Spleen (tissue), 11 donors: ENCODE data around the gene UBE2I. TPM values are rescaled to one million over a fixed set of nuclear protein-coding genes. Genes with fewer than 3 reads are reported as not detected.

Experiments
- DNase-seq: peaks from one replicate; pipeline ENCODE4 v3.0.0-alpha.2; 2020
- H3K27ac ChIP-seq, 8 donors: fragments of 200-600 bp; sonication (generic) in 7 of 8; 1 replicate in 4 of 8; 2 replicates in 4 of 8; pipeline versions ENCODE4 v1.5.0 to v1.8.0; 2016 to 2021; ENCODE audit warnings: inconsistent platforms in 4 of 8, mild to moderate bottlenecking in 4 of 8, moderate library complexity in 1 of 8
- H3K27me3 ChIP-seq, 7 donors: fragments of 200-600 bp; sonication (generic) in 6 of 7; replicated peaks in 1 of 7; 1 replicate in 4 of 7; 2 replicates in 3 of 7; pipeline versions ENCODE4 v1.5.0 to v1.8.0; 2016 to 2021; ENCODE audit warnings: inconsistent platforms in 3 of 7, mild to moderate bottlenecking in 1 of 7
- H3K36me3 ChIP-seq, 6 donors: fragments of 200-600 bp; sonication (generic) in 5 of 6; 1 replicate in 4 of 6; 2 replicates in 2 of 6; pipeline versions ENCODE4 v1.5.0 to v1.8.0; 2016 to 2021; ENCODE audit warnings: inconsistent platforms in 2 of 6
- H3K4me1 ChIP-seq, 6 donors: fragments of 200-600 bp; sonication (generic) in 5 of 6; 1 replicate in 3 of 6; 2 replicates in 3 of 6; pipeline versions ENCODE4 v1.5.0 to v1.8.0; 2016 to 2021; ENCODE audit warnings: inconsistent platforms in 3 of 6
- H3K4me3 ChIP-seq, 8 donors: fragments of 200-600 bp; sonication (generic) in 7 of 8; 1 replicate in 4 of 8; 2 replicates in 4 of 8; pipeline versions ENCODE4 v1.5.0 to v1.8.0; 2016 to 2021; ENCODE audit warnings: inconsistent platforms in 4 of 8, mild to moderate bottlenecking in 4 of 8, moderate library complexity in 2 of 8
- H3K9me3 ChIP-seq, 8 donors: fragments of 200-600 bp; sonication (generic) in 7 of 8; 1 replicate in 4 of 8; 2 replicates in 4 of 8; pipeline versions ENCODE4 v1.5.0 to v1.8.0; 2016 to 2021; ENCODE audit warnings: inconsistent platforms in 4 of 8
- POLR2A ChIP-seq, 3 donors: fragments of 450-650 bp; IDR thresholded peaks; one replicate each; pipeline ENCODE4 v1.5.1; 2017; ENCODE audit warnings: antibody characterized with exemption in 3 of 3, mild to moderate bottlenecking in 1 of 3
- POLR2AphosphoS5 ChIP-seq, 3 donors: sonication (generic); formaldehyde crosslinking; IDR thresholded peaks; one replicate each; pipeline ENCODE4 v1.5.1; 2017; ENCODE audit warnings: antibody characterized with exemption in 3 of 3
- WGBS, 5 donors: extraction: QIAGEN DNeasy Blood & Tissue Kit in 3 of 5; methylation state at CpG; one replicate each; pipeline versions ENCODE4 v1.1.5 to v1.1.7; 2013 to 2018; 5-methylcytosine and 5-hydroxymethylcytosine counted together
- intact Hi-C: fragments of 100-400 bp; cut with DNase I; formaldehyde crosslinking; loops from one replicate; pipeline ENCODE4 v1.15.0; 2023; ENCODE audit warnings: low total_unique reads
- polyA plus RNA-seq, 3 donors: library from polyadenylated mRNA; stranded (reverse); fragments of 200-250 nt; gene quantifications; one replicate each; pipeline ENCODE4 v1.2.1, GENCODE V29; 2013
- total RNA-seq, 7 donors: library from RNA; depleted of rRNA in 3 of 7; stranded (reverse); fragments of >200 nt in 3 of 7; fragmentation: NEBNext Ultra II Directional in 4 of 7; extraction: Animal tissue kit (Norgen Biotek cat#: 25700) in 4 of 7; gene quantifications; one replicate each; pipeline versions ENCODE4 v1.1.0 to v1.2.1, GENCODE V29; 2016 to 2021
- TF ChIP-seq, protein P1 (sequence below), 11 experiments: fragments of 200-600 bp in 7 of 11; fragments of 450-650 bp in 4 of 11; sonication (generic) in 4 of 11; IDR thresholded peaks in 8 of 11; conservative IDR thresholded peaks in 3 of 11; 1 replicate in 7 of 11; 2 replicates in 4 of 11; pipeline versions ENCODE4 v1.4.0 to v1.8.0; 2016 to 2021; ENCODE audit warnings: antibody characterized with exemption in 11 of 11, inconsistent platforms in 4 of 11, mild to moderate bottlenecking in 1 of 11
- donor health status: healthy with polysubstance abuse.
- donor health status: DM: no; HTN: no; CAD: no; lungs with moderate emphysema.
- donor health status: DM: no; HTN: no; CAD: no.
- donor health status: Bipolar disorder and iron deficiency.
- donor health status: healthy.
- donor health status: DM: no; HTN: no; CAD: no.
- donor health status: DM: yes; HTN: yes; CAD: no.

The UBE2I gene
- total and polyA plus RNA-seq, 10 donors = 78.1 to 142 (median 119) TPM

DNA sequence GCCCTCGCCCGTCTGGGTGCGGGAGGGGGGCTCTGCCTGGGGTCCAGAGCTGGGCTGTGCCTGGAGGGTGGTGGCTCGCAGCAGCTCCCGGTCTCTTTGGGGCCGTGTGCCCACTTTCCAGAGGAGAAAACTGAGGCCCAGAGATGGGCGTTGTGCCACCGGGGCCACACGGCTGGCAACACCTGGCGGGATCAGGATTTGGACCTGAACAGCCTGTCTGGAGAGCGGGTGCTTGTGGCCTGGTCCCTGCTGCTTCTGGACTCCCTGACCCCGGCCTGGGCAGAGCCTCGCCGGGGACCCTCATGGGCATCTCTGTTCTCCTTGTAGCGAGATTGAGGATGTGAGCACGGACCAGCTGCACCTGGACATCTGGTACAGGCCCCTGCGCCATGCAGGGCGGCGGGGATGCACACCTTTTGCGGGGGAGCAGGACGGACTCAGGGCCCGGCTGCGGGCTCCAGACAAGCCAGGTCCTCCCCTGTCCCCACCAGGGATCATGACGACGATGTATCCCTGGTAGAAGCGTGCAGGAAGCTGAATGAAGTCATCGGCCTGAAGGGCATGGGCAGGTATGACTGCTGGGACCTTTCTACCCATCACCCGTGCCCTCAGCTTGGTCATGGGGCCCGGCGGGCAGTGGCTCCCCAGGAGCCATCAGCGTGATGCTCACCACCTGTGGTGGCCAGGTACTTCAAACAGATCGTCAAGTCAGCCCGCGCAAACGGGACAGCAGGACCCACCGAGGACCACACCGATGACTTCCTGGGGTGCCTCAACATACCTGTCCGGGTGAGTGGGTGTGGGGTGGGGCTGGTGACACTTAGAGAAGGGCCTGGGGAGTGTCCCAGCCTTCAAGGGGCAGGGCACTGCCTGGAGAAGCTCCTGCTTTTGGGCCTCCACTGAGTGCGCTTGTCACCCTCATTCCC is 32.3 kb downstream of the UBE2I start:
- no peaks in the 10 kb centered on the region for H3K36me3 ChIP-seq
- TF ChIP-seq, protein P1, sequence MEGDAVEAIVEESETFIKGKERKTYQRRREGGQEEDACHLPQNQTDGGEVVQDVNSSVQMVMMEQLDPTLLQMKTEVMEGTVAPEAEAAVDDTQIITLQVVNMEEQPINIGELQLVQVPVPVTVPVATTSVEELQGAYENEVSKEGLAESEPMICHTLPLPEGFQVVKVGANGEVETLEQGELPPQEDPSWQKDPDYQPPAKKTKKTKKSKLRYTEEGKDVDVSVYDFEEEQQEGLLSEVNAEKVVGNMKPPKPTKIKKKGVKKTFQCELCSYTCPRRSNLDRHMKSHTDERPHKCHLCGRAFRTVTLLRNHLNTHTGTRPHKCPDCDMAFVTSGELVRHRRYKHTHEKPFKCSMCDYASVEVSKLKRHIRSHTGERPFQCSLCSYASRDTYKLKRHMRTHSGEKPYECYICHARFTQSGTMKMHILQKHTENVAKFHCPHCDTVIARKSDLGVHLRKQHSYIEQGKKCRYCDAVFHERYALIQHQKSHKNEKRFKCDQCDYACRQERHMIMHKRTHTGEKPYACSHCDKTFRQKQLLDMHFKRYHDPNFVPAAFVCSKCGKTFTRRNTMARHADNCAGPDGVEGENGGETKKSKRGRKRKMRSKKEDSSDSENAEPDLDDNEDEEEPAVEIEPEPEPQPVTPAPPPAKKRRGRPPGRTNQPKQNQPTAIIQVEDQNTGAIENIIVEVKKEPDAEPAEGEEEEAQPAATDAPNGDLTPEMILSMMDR (IDR thresholded peaks at IDR 0.05 in 8 of 11, conservative IDR thresholded peaks at IDR 0.05 in 3 of 11) = no peak
- no peak for TF ChIP-seq POLR2AphosphoS5 (IDR thresholded peaks at IDR 0.05)
- no peak for TF ChIP-seq POLR2A (IDR thresholded peaks at IDR 0.05)
- intact Hi-C loops = no loop called here
- peak overlapping the region in 4 of 8 donors; percentile 16 to 79 (median 60) for H3K27ac ChIP-seq
- peak overlapping the region in 3 of 8 donors; percentile 38 to 69 (median 39) for H3K4me3 ChIP-seq
- peaks cover 0 to 19% (median 0%) of the 10 kb centered on the region in 7 donors for H3K27me3 ChIP-seq
- H3K4me1 ChIP-seq = peaks cover 4 to 45% (median 29%) of the 10 kb centered on the region in 6 donors
- no peak for DNase-seq
- no peaks in the 10 kb centered on the region for H3K9me3 ChIP-seq
- WGBS, 5 donors = 84 to 88% (median 86%) methylated on average over 23 to 39 of the region's 39 CpGs

DNA sequence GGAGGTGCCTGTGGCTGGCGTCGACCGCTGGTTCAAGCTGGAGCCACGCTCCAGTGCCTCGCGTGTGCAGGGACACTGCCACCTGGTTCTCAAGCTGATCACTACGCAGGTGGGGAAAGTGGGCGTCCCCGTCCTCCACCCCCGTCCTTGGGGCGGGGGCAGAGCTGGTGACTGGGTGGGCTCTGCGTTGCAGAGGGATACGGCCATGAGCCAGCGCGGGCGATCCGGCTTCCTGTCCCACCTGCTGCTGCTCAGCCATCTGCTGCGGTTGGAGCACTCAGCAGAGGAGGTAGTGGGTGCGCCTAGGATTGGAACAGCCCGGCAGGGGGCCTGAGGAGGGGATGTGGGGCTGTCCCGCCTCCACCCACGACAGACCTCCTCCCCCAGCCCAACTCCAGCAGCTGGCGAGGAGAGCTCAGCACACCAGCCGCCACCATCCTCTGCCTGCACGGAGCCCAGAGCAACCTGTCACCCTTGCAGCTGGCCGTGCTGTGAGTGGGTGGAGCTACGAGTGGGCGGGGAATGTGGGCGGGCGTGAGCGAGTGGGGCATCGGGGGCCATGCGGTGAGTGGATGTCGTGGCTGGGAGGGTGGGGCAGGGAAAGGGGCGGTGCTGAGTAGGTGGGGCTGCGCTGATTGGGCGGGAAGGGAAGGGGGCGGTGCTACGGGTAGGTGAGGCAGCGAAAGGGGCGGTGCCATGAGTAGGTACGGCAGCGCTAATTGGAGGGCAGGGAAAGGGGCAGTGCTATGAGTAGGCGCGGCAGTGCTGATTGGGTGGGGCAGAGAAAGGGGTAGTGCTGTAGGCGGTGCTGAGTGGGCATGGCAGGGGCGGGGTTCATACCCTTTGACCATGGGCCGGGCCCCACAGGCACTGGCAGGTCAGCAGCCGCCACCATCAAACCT is 33.3 kb downstream of the UBE2I start:
- 3 to 7% (median 4%) methylated on average over 34 to 49 of the region's 49 CpGs for WGBS, 5 donors
- TF ChIP-seq POLR2A (IDR thresholded peaks at IDR 0.05) (no peak), POLR2AphosphoS5 (IDR thresholded peaks at IDR 0.05) (peak; percentile 26 to 75 (median 68))
- TF ChIP-seq, protein P1 (IDR thresholded peaks at IDR 0.05 in 8 of 11, conservative IDR thresholded peaks at IDR 0.05 in 3 of 11) = peak in 3 of 11 experiments; percentile 30 to 39 (median 34)

DNA sequence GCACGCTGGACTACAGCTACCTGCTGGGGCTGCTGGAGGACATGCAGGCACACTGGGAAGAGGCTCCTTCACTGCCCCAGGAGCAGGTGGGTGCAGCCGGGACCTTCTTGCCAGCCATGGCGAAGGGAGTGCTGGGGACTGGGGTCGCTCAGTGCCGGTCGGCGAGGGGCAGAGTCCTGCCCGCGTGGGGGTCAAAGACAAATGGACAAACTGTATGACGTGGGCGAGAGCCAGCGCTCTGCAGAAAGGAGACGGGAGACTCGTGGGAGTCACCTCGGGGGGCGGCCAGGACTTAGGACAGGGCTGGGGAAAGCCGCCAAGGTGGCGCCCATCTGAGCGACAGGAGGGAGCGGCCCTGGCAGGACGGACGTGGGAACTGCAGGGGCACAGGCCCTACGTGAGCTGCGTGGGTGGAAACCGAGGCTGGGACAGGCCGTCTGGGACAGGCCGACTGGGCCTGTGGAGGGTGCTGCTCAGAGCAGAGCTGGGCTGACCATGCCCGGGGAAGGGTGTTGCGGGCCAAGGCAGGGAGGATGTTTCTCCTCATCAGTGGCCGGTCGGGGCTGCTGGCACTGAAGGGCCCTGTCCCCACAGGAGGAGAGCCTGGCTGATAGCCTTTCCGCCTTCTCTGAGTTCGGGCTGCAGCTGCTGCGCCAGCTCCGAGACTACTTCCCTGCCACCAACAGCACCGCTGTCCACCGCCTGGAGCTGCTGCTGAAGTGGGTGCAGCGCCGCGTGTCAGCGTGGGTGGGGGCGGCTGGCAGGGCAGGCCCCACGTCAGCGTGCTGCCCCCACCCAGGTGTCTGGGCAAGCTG is 34.2 kb downstream of the UBE2I start:
- peak overlapping the region in 3 of 8 donors; percentile 18 to 79 (median 63) for H3K27ac ChIP-seq
- H3K36me3 ChIP-seq = peaks cover 0 to 16% (median 13%) of the 10 kb centered on the region in 6 donors
- intact Hi-C loops = no loop called here
- no peaks in the 10 kb centered on the region for H3K9me3 ChIP-seq
- peak overlapping the region in 5 of 8 donors; percentile 13 to 69 (median 38) for H3K4me3 ChIP-seq
- DNase-seq = no peak
- WGBS, 5 donors = 54 to 65% (median 58%) methylated on average over 27 to 44 of the region's 44 CpGs
- TF ChIP-seq POLR2A (IDR thresholded peaks at IDR 0.05) (no peak), POLR2AphosphoS5 (IDR thresholded peaks at IDR 0.05) (no peak)
- TF ChIP-seq, protein P1 (IDR thresholded peaks at IDR 0.05 in 8 of 11, conservative IDR thresholded peaks at IDR 0.05 in 3 of 11) = no peak
- H3K4me1 ChIP-seq = peaks cover 4 to 37% (median 24%) of the 10 kb centered on the region in 6 donors
- H3K27me3 ChIP-seq = peaks cover 0 to under 1% (median 0%) of the 10 kb centered on the region in 7 donors

More for the DNA sequence above, 33.3 kb downstream of the UBE2I start:
- peak; percentile 98 for DNase-seq
- Histone ChIP-seq H3K27ac (peak overlapping the region in 5 of 8 donors; percentile 16 to 79 (median 57)), H3K27me3 (peaks cover 0 to 9% (median 0%) of the 10 kb centered on the region in 7 donors), H3K4me3 (peak overlapping the region in 7 of 8 donors; percentile 12 to 69 (median 38)), H3K9me3 (no peaks in the 10 kb centered on the region), H3K36me3 (peaks cover 0 to 8% (median 5%) of the 10 kb centered on the region in 6 donors), H3K4me1 (peaks cover 4 to 39% (median 26%) of the 10 kb centered on the region in 6 donors)
- intact Hi-C loops = no loop called here
